ENCODE results near the gene TMEM132A.
A peak's percentile ranks its signal among the peaks of the same experiment; 100 is the strongest.

The TMEM132A gene, protein sequence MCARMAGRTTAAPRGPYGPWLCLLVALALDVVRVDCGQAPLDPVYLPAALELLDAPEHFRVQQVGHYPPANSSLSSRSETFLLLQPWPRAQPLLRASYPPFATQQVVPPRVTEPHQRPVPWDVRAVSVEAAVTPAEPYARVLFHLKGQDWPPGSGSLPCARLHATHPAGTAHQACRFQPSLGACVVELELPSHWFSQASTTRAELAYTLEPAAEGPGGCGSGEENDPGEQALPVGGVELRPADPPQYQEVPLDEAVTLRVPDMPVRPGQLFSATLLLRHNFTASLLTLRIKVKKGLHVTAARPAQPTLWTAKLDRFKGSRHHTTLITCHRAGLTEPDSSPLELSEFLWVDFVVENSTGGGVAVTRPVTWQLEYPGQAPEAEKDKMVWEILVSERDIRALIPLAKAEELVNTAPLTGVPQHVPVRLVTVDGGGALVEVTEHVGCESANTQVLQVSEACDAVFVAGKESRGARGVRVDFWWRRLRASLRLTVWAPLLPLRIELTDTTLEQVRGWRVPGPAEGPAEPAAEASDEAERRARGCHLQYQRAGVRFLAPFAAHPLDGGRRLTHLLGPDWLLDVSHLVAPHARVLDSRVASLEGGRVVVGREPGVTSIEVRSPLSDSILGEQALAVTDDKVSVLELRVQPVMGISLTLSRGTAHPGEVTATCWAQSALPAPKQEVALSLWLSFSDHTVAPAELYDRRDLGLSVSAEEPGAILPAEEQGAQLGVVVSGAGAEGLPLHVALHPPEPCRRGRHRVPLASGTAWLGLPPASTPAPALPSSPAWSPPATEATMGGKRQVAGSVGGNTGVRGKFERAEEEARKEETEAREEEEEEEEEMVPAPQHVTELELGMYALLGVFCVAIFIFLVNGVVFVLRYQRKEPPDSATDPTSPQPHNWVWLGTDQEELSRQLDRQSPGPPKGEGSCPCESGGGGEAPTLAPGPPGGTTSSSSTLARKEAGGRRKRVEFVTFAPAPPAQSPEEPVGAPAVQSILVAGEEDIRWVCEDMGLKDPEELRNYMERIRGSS

DNA sequence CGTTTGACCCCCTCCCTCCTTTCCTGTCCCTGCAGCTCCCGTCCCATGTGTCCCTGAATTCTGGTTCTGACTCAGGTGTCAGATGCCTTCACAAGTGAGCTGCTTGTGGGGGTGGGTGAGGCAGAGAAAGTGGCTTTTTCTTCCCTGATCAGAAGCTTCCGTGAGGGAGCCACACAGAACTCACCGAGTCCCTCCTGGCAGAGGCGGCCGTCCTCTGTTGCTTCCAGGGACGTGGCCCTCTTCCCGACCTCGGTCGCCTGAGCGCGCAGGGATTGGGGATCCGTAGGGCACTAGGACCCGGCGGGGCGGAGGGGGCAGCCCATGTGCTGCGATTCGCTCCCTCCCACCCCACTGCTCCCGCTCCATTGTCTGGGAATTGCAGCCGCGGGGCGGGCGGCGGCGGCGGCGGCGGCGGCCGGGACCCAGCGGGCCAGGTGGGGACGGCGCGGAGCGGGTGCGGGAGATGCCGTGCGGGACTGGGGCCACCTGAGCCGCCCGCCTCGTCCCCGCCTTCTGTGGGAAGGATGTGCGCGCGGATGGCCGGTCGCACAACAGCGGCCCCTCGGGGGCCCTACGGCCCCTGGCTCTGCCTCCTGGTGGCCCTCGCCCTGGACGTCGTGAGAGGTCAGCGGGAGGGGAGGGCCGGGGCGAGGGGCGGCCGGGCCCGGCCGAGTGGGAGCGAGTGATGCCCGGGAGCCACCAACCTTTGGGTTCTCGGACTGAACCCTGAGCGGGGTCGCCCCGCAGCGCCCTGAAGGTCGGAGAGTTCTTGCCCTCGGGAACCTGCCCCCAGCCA lies at the start of gene TMEM132A:
TSS of gene TMEM132A (plus strand) at position 351 of the 796 bp plus-strand sequence. CDS start at position 525, 174 bp downstream.
- peak; percentile 64 to 66 for DNase-seq (ENCODE audit: low read depth in 2 of 2)

DNA sequence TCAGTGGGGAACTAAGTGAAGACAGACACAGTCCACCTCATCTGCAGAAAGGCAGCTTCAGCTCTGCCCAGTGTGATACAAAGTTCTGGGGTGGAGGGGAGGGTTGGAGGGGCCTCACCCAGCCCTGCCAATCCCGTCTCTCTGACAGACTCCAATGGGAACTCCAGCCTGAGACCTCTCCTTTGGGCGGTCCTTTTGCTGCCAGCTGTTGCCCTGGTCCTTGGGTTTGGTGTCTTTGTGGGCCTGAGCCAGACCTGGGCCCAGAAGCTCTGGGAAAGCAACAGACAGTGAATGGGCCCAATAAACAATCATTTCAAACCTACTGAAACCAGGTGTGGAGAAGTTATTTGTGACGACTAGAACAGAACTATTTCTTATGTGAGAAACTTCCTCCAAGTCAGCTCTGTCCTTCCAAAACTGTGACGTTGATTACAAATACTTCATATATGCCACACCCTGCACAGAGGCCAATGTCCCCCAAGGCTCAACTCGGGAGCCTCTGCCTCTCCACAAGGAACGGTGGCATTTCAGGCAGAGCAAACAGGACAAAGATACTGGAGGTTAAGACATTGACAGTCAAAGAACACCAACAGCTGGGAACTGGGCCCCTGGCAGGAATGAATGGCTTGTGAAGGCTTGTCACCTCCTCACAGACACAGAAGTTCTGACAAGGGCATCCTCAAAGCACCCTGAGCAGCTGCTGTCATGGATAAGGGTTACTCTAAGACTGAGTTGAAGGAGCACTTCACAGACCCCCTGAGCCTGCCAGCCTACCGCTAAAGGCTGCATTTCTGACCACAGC lies 48.7 kb upstream of the TMEM132A start:
- no peak for DNase-seq (ENCODE audit: low read depth in 2 of 2)
- no peak overlapping the region for H3K4me3 ChIP-seq (replicated peaks in 1 of 2; ENCODE audit: low read depth in 2 of 2, low read length in 2 of 2)
- TF ChIP-seq, protein P1, sequence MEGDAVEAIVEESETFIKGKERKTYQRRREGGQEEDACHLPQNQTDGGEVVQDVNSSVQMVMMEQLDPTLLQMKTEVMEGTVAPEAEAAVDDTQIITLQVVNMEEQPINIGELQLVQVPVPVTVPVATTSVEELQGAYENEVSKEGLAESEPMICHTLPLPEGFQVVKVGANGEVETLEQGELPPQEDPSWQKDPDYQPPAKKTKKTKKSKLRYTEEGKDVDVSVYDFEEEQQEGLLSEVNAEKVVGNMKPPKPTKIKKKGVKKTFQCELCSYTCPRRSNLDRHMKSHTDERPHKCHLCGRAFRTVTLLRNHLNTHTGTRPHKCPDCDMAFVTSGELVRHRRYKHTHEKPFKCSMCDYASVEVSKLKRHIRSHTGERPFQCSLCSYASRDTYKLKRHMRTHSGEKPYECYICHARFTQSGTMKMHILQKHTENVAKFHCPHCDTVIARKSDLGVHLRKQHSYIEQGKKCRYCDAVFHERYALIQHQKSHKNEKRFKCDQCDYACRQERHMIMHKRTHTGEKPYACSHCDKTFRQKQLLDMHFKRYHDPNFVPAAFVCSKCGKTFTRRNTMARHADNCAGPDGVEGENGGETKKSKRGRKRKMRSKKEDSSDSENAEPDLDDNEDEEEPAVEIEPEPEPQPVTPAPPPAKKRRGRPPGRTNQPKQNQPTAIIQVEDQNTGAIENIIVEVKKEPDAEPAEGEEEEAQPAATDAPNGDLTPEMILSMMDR (IDR thresholded peaks at IDR 0.05; ENCODE audit: low read depth, low read length): no peak

More for the DNA sequence above, at the start of gene TMEM132A:
- H3K4me3 ChIP-seq (replicated peaks in 1 of 2; ENCODE audit: low read depth in 2 of 2, low read length in 2 of 2): peak within 1 kb of the TSS; percentile 69 to 80
- TF ChIP-seq, protein P1 (IDR thresholded peaks at IDR 0.05; ENCODE audit: low read depth, low read length): no peak

DNA sequence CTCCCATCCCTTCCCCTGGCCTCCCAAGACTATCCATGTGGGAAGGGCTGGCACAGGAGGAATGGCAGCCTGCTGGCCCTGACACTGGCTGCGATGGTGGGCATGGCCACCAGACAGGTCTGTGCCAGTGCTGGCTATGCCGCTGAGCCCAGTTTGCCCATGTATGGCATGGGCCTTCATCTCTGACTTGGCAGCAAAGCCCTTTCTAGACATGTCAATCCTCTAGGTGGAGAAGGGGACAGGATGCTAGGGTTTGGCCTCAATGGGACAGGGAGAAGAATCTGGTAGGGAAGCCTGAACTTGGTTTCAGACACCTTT lies 48.1 kb upstream of the TMEM132A start:
- H3K4me3 ChIP-seq (replicated peaks in 1 of 2; ENCODE audit: low read depth in 2 of 2, low read length in 2 of 2): no peak overlapping the region
- no peak for DNase-seq (ENCODE audit: low read depth in 2 of 2)
- TF ChIP-seq, protein P1 (IDR thresholded peaks at IDR 0.05; ENCODE audit: low read depth, low read length): no peak

DNA sequence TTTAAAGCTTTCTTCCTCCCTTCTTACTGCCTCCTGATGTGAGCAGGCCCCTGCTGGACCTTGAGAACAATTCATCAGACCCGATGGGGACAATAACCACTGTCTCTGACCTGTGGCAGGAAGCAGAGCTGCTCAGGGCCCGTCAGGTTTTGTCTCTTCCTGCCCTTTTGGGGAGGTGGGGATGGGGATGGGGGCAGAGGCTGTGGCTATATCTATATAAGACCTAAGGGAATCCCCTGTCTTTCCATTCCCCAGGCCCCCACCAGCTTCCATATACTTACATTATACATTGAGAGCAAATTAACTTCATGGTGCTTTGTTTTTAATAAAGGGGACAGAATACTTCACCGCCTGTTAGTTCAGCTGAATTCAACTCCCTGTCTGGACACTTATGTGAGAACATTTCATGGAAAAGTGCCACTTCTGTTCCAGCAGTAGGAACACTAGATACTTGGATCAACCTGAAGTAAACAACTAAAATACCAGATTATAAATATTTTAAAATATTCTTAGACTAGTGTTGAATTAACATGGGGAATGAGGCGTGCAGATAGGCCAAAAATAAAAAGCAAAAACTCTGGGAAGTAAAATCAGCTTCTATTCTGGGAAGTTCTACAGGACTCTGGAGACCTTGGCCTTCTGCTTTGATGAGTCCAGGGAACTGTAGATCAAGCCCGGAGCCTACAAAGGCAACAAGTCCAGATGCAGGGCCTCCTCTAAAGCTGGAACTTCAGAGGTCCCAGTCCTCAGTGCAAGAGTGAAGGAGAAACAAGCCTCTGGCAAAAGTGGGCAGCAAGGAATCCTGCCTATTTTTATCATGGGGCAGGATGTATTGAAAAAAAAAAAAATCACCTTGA lies 45.8 kb upstream of the TMEM132A start:
- DNase-seq (ENCODE audit: low read depth in 2 of 2): no peak
- H3K4me3 ChIP-seq (replicated peaks in 1 of 2; ENCODE audit: low read depth in 2 of 2, low read length in 2 of 2): no peak overlapping the region
- TF ChIP-seq, protein P1 (IDR thresholded peaks at IDR 0.05; ENCODE audit: low read depth, low read length): no peak

DNA sequence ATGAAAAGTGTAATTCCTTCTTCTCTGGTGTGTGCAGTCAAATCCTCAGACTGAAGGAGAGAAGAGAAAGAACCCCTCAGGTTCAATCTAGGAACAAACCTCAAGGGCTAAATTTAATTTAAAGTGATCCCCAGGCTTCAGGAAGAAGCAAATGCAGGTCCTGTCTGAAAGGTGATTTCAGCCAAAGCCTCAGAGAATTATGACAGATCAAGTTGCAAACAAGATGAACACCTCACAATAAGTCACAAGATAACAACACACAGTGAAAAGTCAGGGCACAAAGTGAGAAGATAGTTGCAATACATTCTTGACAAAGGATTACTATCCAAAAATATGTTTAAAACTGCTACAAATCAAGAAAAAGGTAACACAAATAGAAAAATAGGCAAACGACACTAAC lies 45.2 kb upstream of the TMEM132A start:
- TF ChIP-seq, protein P1 (IDR thresholded peaks at IDR 0.05; ENCODE audit: low read depth, low read length): no peak
- H3K4me3 ChIP-seq (replicated peaks in 1 of 2; ENCODE audit: low read depth in 2 of 2, low read length in 2 of 2): no peak overlapping the region
- no peak for DNase-seq (ENCODE audit: low read depth in 2 of 2)

Measured in cardiac fibroblast (primary cell).